ENCODE data around the gene PRPS1L1.

The PRPS1L1 gene

DNA sequence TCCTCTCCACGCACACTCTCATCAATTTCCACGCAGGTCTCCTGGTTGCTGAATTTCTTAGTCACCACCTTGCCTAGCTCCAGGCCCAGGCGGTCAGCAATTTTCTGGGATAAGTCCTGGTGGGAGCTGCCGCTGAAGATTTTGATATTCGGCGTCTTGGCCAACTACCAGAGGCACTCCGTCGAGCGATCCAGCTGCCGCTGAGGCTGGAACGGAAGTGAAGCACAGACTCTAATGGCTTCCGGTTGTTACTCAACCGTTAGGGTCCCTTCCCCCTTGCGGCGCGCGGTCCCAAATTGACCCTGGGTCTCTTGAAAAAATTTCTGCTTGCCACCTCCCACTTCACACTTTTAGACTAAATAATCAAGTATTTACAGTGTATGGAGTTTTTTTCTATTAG is at the start of gene PRPS1L1:
Gene PRPS1L1 (minus strand): TSS at position 219 of the 400 bp plus-strand sequence.
- no peak for TF ChIP-seq GATA2 (IDR thresholded peaks at IDR 0.05; ENCODE audit: low read depth, low read length)
- no peak for TF ChIP-seq GATA3 (IDR thresholded peaks at IDR 0.05; ENCODE audit: low read depth, low read length)

- TF ChIP-seq GATA3 (IDR thresholded peaks at IDR 0.05; ENCODE audit: low read depth, low read length) = no peak
- no peak for TF ChIP-seq GATA2 (IDR thresholded peaks at IDR 0.05; ENCODE audit: low read depth, low read length)
Measured at GRCh38 chr7:18076461-18076860, 48.8 kb upstream of the PRPS1L1 start.

DNA sequence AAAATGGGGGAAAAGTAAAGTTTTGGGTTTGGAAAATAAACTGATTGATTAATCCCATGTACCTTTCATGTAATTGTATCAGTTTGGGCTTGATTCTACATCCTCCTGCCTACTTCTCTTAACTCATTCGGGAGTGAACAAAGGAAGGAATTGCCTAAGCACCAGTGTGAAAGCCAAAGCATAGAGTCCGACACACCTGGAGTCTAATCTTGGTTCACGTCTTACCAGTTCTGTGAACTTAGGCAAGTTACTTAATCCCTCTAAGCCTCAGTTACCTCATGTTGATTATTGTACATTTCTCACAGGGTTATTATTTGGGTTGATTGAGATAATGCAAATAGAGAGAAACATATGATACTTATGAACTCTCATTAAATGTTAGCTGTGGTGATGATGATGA is 41.1 kb upstream of the PRPS1L1 start:
- TF ChIP-seq GATA2 (IDR thresholded peaks at IDR 0.05; ENCODE audit: low read depth, low read length) = no peak
- no peak for TF ChIP-seq GATA3 (IDR thresholded peaks at IDR 0.05; ENCODE audit: low read depth, low read length)

- TF ChIP-seq GATA2 (IDR thresholded peaks at IDR 0.05; ENCODE audit: low read depth, low read length) = no peak
- no peak for TF ChIP-seq GATA3 (IDR thresholded peaks at IDR 0.05; ENCODE audit: low read depth, low read length)
Measured at GRCh38 chr7:18064242-18064838, 36.7 kb upstream of the PRPS1L1 start.

DNA sequence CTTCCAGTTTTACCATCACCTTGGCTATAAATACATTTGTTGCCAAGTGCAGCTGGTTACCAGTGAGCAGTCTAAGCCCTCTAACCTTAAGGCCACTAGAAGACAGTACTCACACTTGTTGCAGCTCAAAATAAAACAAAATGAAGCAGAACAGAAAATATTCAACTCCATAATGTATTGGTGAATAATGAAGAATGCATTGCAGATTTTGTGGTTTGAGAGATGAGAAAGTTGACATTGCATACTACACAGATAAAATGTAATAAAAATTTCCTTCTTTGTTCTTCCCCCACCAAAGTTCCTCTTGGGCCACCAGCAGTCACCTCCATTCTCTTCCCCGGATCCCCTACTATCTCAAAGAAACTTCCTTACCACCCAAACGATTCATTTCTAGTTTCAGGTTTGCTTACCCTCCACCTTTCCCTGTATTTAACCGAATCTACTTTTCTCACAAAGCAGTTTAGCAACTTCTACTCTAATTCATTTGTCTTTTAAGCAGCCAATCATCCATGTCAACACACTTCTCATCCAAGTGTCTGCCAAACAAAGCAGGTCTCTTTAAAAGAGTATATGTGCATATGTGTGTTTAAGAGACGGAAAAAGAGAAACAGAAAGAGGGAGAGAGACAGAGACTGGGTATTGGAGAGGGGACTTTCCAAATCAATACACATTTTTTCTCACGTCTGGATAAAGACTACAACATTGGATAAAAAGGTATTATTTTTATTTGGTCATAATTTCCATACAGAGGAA is 35.7 kb upstream of the PRPS1L1 start:
- TF ChIP-seq GATA2 (IDR thresholded peaks at IDR 0.05; ENCODE audit: low read depth, low read length) (no peak), GATA3 (IDR thresholded peaks at IDR 0.05; ENCODE audit: low read depth, low read length) (no peak)

- TF ChIP-seq GATA2 (IDR thresholded peaks at IDR 0.05; ENCODE audit: low read depth, low read length) = no peak
- TF ChIP-seq GATA3 (IDR thresholded peaks at IDR 0.05; ENCODE audit: low read depth, low read length) = no peak
Measured at GRCh38 chr7:18059171-18059570, 31.5 kb upstream of the PRPS1L1 start.

GRCh38 chr7:18053941-18054340 is 26.3 kb upstream of the PRPS1L1 start:
- TF ChIP-seq GATA3 (IDR thresholded peaks at IDR 0.05; ENCODE audit: low read depth, low read length) = no peak
- no peak for TF ChIP-seq GATA2 (IDR thresholded peaks at IDR 0.05; ENCODE audit: low read depth, low read length)

- no peak for TF ChIP-seq GATA3 (IDR thresholded peaks at IDR 0.05; ENCODE audit: low read depth, low read length)
- no peak for TF ChIP-seq GATA2 (IDR thresholded peaks at IDR 0.05; ENCODE audit: low read depth, low read length)
Measured at GRCh38 chr7:18053177-18053928, 25.7 kb upstream of the PRPS1L1 start.

DNA sequence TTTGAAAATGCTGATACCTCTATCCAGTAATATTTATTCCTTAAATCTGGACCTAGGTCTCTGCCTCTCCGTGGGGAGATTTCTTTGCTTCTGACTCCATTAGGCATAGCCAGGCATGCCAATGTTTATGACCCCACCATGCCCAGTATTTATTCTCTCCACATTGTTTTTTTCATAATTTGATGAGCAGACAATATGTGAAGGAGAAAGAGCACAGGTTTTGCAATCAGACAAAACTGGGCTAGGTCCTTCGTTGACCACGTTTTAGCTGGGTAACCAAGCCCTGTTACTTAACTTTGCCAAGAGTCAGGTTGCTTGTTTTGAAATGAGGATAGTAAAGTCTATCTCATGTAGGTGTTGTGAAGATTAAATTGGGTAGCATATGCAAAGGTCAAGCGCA is 21.6 kb upstream of the PRPS1L1 start:
- no peak for TF ChIP-seq GATA2 (IDR thresholded peaks at IDR 0.05; ENCODE audit: low read depth, low read length)
- no peak for TF ChIP-seq GATA3 (IDR thresholded peaks at IDR 0.05; ENCODE audit: low read depth, low read length)

- TF ChIP-seq GATA2 (IDR thresholded peaks at IDR 0.05; ENCODE audit: low read depth, low read length) = no peak
Measured at GRCh38 chr7:18046601-18047000, 19.0 kb upstream of the PRPS1L1 start.

DNA sequence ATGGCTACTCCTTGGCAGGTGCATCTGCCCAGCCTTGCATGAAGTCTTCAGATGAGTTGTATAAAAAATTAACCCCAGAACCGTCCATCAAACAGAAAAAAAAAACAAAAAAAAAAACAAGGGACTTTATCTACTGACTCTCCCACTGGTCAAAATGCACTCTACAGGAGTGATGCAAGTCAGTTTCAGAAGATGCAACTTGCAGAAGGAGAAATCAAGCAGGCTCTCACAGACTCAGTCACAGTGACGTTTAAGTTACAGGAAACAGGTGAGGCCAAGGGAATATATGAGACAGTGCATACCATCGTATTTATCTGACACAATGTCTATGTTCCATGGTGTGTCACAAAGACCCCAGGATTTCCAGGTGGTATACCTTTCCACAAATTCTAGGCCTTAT is 17.5 kb upstream of the PRPS1L1 start:
- TF ChIP-seq GATA3 (IDR thresholded peaks at IDR 0.05; ENCODE audit: low read depth, low read length) = no peak
- TF ChIP-seq GATA2 (IDR thresholded peaks at IDR 0.05; ENCODE audit: low read depth, low read length) = no peak

- no peak for TF ChIP-seq GATA2 (IDR thresholded peaks at IDR 0.05; ENCODE audit: low read depth, low read length)
- no peak for TF ChIP-seq GATA3 (IDR thresholded peaks at IDR 0.05; ENCODE audit: low read depth, low read length)
Measured at GRCh38 chr7:18041191-18041590, 13.5 kb upstream of the PRPS1L1 start.

GRCh38 chr7:18040196-18040595 is 12.6 kb upstream of the PRPS1L1 start:
- TF ChIP-seq GATA3 (IDR thresholded peaks at IDR 0.05; ENCODE audit: low read depth, low read length) = no peak
- TF ChIP-seq GATA2 (IDR thresholded peaks at IDR 0.05; ENCODE audit: low read depth, low read length) = no peak

DNA sequence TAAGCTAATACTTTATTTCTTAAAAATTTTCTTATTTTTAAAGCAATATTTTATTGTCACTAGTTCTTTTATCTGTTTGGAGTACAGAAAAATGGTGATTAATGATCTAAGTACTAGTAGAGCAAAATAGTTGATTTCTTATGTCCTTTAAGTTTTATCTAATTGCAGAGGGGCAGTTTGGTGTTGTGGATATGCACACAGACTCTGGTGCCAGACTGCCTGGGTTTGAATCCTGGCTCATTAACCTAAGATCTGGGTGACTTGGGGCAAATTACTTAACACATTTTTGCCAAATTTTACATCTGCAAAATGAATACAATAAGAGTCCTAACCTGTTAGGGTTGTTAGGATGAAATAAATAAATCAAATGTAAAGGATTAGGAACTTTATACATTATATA is 10.7 kb upstream of the PRPS1L1 start:
- no peak for TF ChIP-seq GATA3 (IDR thresholded peaks at IDR 0.05; ENCODE audit: low read depth, low read length)
- TF ChIP-seq GATA2 (IDR thresholded peaks at IDR 0.05; ENCODE audit: low read depth, low read length) = no peak

DNA sequence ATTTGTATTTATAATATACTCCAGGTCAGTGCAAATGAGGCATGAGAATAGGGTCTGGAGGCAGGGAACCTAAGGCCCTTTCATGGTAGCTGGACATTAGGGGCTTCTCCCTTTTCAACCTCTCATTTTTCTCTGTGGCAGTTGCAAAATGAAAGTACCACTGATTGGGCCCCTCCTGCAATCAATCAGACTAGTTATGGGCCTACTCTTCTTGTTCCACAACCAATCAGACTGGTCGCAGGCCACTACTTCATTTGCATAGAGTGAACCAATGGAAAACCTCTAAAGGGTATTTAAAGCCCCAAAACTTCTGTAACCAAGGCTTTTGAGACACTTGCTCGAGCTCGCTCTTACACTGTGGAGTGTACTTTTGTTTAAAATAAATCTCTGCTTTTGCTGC is 10.0 kb upstream of the PRPS1L1 start:
- no peak for TF ChIP-seq GATA2 (IDR thresholded peaks at IDR 0.05; ENCODE audit: low read depth, low read length)
- TF ChIP-seq GATA3 (IDR thresholded peaks at IDR 0.05; ENCODE audit: low read depth, low read length) = no peak
